ENCODE data around the gene DHRS12.

Gene DHRS12

DNA sequence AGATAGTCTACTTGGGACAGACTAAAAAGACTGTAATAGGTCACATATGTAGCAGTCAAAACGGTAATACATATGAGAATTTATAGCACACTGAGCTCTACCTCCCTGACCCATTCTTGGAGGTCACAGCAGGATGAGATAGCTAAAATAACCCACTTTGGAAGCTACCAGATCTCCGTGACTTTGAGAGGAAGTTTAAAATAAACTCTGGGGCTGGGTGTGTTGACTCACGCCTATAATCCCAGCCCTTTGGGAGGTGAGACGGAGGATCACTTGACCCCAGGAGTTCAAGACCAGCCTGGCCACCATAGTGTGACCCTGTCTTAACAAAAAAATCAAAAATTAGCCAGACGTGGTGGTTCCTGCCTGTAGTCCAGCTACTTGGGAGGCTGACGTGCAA, 45.3 kb downstream of the DHRS12 start:
- DNase-seq (ENCODE audit: low read depth), result no peak

- no peak for DNase-seq (ENCODE audit: low read depth)
Measured at GRCh38 chr13:51756651-51757050, 47.3 kb downstream of the DHRS12 start.

- DNase-seq (ENCODE audit: low read depth), result no peak
Measured at GRCh38 chr13:51747438-51748434, 56.2 kb downstream of the DHRS12 start.

DNA sequence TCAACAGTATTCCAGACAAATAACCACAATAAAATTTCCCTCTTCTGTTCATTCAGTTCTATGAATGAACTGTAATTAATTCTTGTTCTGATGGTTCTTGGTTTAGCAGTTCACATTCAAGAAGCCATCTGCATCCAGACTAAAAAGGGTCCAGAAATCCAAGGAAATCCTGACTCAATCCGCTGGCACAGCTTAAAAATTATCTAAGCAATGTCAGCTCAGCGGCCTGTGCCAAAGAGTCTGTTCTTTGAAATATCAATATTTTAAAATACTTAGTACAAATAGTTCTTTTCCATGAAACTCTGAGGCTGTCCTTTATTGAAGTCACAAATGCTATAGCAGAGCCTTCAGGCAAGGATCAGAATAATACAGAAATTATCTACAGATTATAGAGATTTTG, 57.2 kb downstream of the DHRS12 start:
- DNase-seq (ENCODE audit: low read depth), result no peak

- DNase-seq (ENCODE audit: low read depth), result no peak
Measured at GRCh38 chr13:51745243-51745642, 58.7 kb downstream of the DHRS12 start.

DNA sequence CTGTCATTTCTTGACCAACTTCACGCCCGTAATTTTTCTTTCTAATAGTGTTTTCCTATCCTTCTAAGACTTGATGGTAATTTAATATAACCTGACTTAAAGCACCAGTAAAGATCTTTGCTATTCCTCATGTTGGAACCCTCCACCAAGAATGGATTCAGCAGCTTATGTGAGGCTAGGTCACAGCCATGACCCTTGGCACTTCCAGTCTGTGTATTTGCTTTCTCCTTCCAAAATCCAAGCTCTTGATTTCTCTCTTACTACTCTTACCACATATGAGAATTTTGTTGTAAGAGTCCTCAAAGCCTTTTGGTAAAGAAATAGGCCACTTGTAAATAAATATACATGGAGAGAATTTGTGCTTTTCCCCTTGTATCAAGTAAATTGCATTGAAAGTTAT, 61.4 kb downstream of the DHRS12 start:
- no peak for DNase-seq (ENCODE audit: low read depth)

- no peak for DNase-seq (ENCODE audit: low read depth)
Measured at GRCh38 chr13:51742031-51742430, 61.9 kb downstream of the DHRS12 start.

- DNase-seq (ENCODE audit: low read depth), result peak; percentile 40
Measured at GRCh38 chr13:51740698-51741097, 63.3 kb downstream of the DHRS12 start.

- DNase-seq (ENCODE audit: low read depth), result peak; percentile 34
Measured at GRCh38 chr13:51739027-51739764, 64.8 kb downstream of the DHRS12 start.

GRCh38 chr13:51738226-51738905, 65.6 kb downstream of the DHRS12 start:
- DNase-seq (ENCODE audit: low read depth), result no peak

DNA sequence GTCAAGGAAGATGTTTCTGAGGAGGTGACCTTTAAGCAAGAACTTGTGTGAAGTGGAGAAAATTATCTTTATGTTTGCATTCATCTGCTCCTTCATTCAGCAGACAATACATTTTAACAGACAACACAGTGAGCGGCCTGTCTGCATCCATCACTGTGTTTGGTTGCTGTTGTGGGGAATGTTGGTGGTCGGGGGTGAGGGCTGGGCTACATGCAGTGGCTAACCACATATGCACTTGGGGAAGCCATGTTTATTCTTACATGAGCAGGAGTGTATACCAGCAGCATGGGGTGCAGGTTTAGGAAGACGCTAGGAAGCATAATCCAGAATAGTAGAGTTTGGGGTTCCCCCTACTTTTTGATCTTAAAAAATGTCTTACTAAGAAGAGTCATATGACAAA, 66.4 kb downstream of the DHRS12 start:
- DNase-seq (ENCODE audit: low read depth), result no peak

GRCh38 chr13:51734786-51735185, 69.2 kb downstream of the DHRS12 start:
- no peak for DNase-seq (ENCODE audit: low read depth)

DNA sequence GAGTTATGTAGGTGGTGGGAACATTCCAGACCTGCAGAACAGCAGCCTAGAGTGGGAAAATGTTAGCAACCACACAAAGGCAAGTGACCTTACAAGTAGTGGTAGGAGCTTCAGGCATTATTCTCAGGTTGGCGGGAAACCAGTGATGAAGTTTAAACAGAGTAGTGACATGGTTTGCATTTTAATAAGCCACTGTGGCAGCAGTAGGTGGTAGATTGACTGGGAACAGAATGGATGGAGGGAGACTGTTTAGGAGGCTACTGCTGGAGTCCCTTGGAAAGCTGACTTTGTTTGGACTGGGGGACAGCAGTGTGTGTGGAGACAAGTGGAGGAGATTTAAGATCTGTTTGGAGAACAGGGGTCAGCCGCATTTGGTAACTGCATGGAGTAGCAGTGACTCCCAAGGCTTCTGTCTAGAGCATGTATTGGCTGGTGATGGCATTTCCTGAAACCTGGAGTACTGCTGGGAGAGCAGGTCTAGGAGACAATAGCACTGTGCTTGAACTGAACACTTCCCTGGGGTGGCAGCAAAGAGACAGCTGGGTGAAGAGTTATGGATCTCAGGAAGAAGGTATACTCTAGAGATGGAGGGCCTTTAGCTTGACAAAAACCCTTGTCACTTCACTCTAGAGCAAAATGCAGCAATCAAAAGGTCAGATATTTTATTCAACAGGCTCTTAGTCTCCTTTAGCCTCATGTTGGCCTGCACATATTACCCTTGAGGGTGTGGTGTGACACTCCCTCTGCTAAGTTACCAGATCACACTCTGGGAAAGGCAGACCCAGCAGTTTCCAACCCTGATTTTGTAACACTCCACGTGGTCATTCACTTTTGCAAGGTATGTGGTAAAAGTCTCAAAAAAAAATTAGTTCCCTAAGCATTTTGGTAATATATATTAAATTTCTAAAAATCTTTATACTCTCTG, 70.3 kb downstream of the DHRS12 start:
- no peak for DNase-seq (ENCODE audit: low read depth)

- peak; percentile 60 for DNase-seq (ENCODE audit: low read depth)
Measured at GRCh38 chr13:51731759-51732158, 72.2 kb downstream of the DHRS12 start.

- DNase-seq (ENCODE audit: low read depth), result no peak
Measured at GRCh38 chr13:51730927-51731326, 73.0 kb downstream of the DHRS12 start.

- peak; percentile 88 for DNase-seq (ENCODE audit: low read depth)
Measured at GRCh38 chr13:51729866-51730553, 74.0 kb downstream of the DHRS12 start.

DNA sequence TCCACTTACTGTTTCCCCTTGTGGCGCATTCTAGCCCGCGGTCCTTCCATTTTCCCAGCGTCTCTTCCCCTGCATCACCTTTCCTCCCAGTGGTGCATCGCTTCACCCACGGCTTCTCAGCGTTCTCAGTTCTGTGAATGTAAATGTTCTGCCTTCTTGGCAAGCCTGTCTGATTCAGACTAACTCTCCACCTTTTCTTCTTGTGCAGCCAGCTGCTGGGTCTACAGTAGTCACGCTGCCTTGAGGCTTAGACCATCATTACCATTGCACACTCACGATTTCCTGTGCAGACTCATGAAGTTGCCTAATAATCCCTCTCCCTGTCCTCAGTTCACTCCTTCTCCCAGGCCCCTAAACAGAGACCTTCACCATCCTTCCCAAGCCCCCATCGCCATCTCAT, 75.0 kb downstream of the DHRS12 start:
- peak; percentile 60 for DNase-seq (ENCODE audit: low read depth)

GRCh38 chr13:51728275-51728673, 75.7 kb downstream of the DHRS12 start:
- DNase-seq (ENCODE audit: low read depth), result no peak

DNA sequence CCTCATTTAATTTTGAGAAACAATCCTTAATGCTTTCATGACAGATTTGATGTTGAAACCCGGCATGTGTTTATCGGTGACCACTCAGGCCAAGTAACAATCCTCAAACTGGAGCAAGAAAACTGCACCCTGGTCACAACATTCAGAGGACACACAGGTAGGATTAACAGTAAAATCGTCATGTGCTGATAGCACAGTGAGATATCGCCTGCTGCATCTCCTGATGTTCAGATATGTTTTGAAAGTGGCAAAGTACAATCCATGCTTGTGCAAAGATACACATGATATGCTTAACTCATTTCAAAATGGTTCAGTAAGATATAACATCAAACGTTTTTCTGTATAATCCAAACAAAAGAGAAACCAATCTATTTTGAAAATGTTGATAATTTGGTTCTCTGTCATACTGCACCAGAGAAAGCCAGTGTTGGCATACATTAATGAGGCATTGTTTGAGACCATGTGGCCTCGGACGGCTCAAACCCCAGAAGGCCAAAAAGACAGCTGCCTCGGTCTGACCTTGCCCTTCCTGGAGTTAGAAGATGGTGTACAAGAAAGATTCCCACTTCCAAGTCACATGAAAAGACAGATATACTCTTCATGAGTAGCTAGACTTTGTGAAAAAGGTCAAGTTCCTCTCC, 76.2 kb downstream of the DHRS12 start:
- no peak for DNase-seq (ENCODE audit: low read depth)
